Measurements from ENCODE around the gene SLC25A19. TPM values are rescaled to one million over a fixed set of nuclear protein-coding genes. Genes with fewer than 3 reads are reported as not detected.

The SLC25A19 gene
- total RNA-seq, 2 experiments from 2014 or later = 46.3 to 66.4 TPM

- H3K27ac Mint-ChIP-seq = no peak overlapping the region
- no peaks in the 10 kb centered on the region for H3K9me3 Mint-ChIP-seq (ENCODE audit: low read depth)
- peaks cover 31% of the 10 kb centered on the region for H3K4me1 Mint-ChIP-seq
- DNase-seq (no peak), ATAC-seq (no peak)
- no peak overlapping the region for H3K4me3 Mint-ChIP-seq
- H3K36me3 Mint-ChIP-seq = peaks cover 33% of the 10 kb centered on the region
- CTCF ChIA-PET = interaction anchor here (1.2 to 1.4 kb wide), 2 partner anchors 21 to 29 kb away, joined by 4 to 5 read pairs; partner anchors contain the start of gene SLC25A19
- no peaks in the 10 kb centered on the region for H3K27me3 Mint-ChIP-seq
These were observed 29.0 kb upstream of the SLC25A19 start for GRCh38 chr17:75318211-75318610.

GRCh38 chr17:75317671-75318070 lies 28.4 kb upstream of the SLC25A19 start:
- Mint-ChIP-seq H3K9me3 (ENCODE audit: low read depth) (no peaks in the 10 kb centered on the region), H3K4me1 (peaks cover 31% of the 10 kb centered on the region), H3K27me3 (no peaks in the 10 kb centered on the region), H3K36me3 (peaks cover 31% of the 10 kb centered on the region), H3K27ac (peak overlapping the region; percentile 19), H3K4me3 (no peak overlapping the region)
- ATAC-seq (no peak), DNase-seq (no peak)
- CTCF ChIA-PET = interaction anchor here (0.6 to 1.4 kb wide), 4 partner anchors 20 to 97 kb away, joined by 3 to 5 read pairs (median 4); partner anchors contain the start of gene SLC25A19

- Mint-ChIP-seq H3K4me1 (peaks cover 33% of the 10 kb centered on the region), H3K36me3 (peaks cover 25% of the 10 kb centered on the region), H3K27ac (no peak overlapping the region), H3K27me3 (no peaks in the 10 kb centered on the region), H3K4me3 (no peak overlapping the region), H3K9me3 (ENCODE audit: low read depth) (no peaks in the 10 kb centered on the region)
- CTCF ChIA-PET = interaction anchor here (0.8 to 1.7 kb wide), 10 partner anchors 9 to 138 kb away, joined by 3 to 9 read pairs (median 3); partner anchors contain the start of gene SLC25A19
- ATAC-seq (peak; percentile 25), DNase-seq (no peak)
These were observed 27.0 kb upstream of the SLC25A19 start for GRCh38 chr17:75316253-75316652.

DNA sequence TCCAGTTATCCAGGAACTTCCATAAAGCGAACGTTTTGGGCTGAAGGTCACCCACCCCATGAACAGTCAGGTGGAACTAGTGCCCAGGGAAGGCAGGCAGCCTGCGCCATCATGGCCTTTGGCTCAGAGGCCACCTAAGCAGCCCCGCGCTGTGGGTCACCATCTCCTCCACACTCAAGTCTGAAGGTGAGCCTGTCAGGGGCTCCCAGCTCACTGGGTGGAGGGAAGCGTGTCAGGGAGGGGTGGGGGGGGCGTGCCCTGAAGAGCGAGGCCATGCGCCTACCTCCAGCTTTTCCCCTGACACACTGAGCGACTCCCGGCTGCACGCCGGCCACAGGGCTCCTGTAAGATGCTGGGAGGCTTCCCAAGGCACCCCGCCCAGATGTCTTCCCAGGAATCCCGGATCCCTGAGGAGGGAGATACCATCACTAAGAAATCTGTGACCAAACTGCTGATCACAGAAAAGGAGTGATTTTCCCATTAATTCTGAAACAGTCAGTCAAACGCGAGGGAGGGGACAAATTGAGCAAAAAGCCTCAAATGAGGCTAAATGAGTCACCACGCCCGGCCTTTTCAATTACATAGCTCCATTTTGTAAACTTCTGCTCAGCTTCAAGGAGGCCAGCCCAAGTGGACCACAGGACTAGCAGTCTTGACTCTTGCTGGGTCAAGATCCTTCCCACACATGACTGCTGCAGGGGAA lies 26.5 kb upstream of the SLC25A19 start:
- H3K27me3 Mint-ChIP-seq = no peaks in the 10 kb centered on the region
- H3K9me3 Mint-ChIP-seq (ENCODE audit: low read depth) = no peaks in the 10 kb centered on the region
- no peak overlapping the region for H3K4me3 Mint-ChIP-seq
- peaks cover 33% of the 10 kb centered on the region for H3K4me1 Mint-ChIP-seq
- CTCF ChIA-PET = interaction anchor here (0.8 to 1.7 kb wide), 9 partner anchors 7 to 139 kb away, joined by 3 to 9 read pairs (median 3); partner anchors contain the start of gene SLC25A19
- ATAC-seq = peak; percentile 57
- H3K27ac Mint-ChIP-seq = peak overlapping the region; percentile 45
- DNase-seq = no peak
- peaks cover 21% of the 10 kb centered on the region for H3K36me3 Mint-ChIP-seq

- no peak overlapping the region for H3K4me3 Mint-ChIP-seq
- H3K27ac Mint-ChIP-seq = no peak overlapping the region
- H3K9me3 Mint-ChIP-seq (ENCODE audit: low read depth) = no peaks in the 10 kb centered on the region
- peaks cover 33% of the 10 kb centered on the region for H3K4me1 Mint-ChIP-seq
- ATAC-seq (no peak), DNase-seq (no peak)
- CTCF ChIA-PET = interaction anchor here (1.1 kb wide), 1 partner anchor 9 kb away, joined by 4 read pairs; no protein-coding TSS in a partner anchor
- no peaks in the 10 kb centered on the region for H3K27me3 Mint-ChIP-seq
- H3K36me3 Mint-ChIP-seq = peaks cover 12% of the 10 kb centered on the region
These were observed 24.8 kb upstream of the SLC25A19 start for GRCh38 chr17:75313941-75314551.

- no peaks in the 10 kb centered on the region for H3K27me3 Mint-ChIP-seq
- no peak overlapping the region for H3K27ac Mint-ChIP-seq
- H3K4me3 Mint-ChIP-seq = no peak overlapping the region
- peaks cover 9% of the 10 kb centered on the region for H3K4me1 Mint-ChIP-seq
- H3K9me3 Mint-ChIP-seq (ENCODE audit: low read depth) = no peaks in the 10 kb centered on the region
- ATAC-seq = no peak
- H3K36me3 Mint-ChIP-seq = peaks cover 2% of the 10 kb centered on the region
- CTCF ChIA-PET = interaction anchor here (1.0 to 2.3 kb wide), 2 partner anchors 14 to 103 kb away, joined by 3 to 6 read pairs; no protein-coding TSS in a partner anchor
- no peak for DNase-seq
These were observed 19.7 kb upstream of the SLC25A19 start for GRCh38 chr17:75308732-75309629.

- CTCF ChIA-PET = interaction anchor here (1.1 to 2.3 kb wide), 3 partner anchors 36 to 104 kb away, joined by 3 to 6 read pairs (median 3); partner anchors contain the start of gene MIF4GD
- no peak overlapping the region for H3K4me3 Mint-ChIP-seq
- no peaks in the 10 kb centered on the region for H3K27me3 Mint-ChIP-seq
- no peak overlapping the region for H3K27ac Mint-ChIP-seq
- H3K4me1 Mint-ChIP-seq = peaks cover 3% of the 10 kb centered on the region
- H3K36me3 Mint-ChIP-seq = no peaks in the 10 kb centered on the region
- ATAC-seq (no peak), DNase-seq (no peak)
- H3K9me3 Mint-ChIP-seq (ENCODE audit: low read depth) = no peaks in the 10 kb centered on the region
These were observed 18.9 kb upstream of the SLC25A19 start for GRCh38 chr17:75307957-75308731.

GRCh38 chr17:75301502-75302206 lies 12.4 kb upstream of the SLC25A19 start:
- H3K4me3 Mint-ChIP-seq = no peak overlapping the region
- CTCF ChIA-PET = interaction anchor here (0.8 kb wide), 1 partner anchor 11 kb away, joined by 3 read pairs; no protein-coding TSS in a partner anchor
- no peaks in the 10 kb centered on the region for H3K36me3 Mint-ChIP-seq

DNA sequence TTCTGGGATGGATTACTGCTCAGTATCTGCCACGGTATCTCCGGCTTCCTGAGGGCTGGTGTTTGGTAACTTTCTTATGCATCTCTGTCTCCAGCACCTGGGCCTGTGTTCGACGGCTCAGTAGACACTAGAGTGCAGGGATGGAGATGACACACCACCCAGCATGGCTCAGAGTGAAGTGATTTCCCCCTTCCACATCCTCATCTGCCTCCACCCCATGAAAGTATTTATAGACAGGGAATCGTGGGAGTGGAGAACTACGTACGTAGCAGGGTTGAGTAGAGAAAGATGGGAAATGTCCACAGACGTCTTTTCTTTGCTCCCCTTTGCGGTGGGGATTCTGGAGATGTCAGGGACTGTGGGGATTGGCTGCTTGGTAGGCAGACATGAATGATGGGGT lies 11.8 kb upstream of the SLC25A19 start:
- CTCF ChIA-PET = no interaction called here
- Mint-ChIP-seq H3K4me1 (peaks cover 12% of the 10 kb centered on the region), H3K4me3 (no peak overlapping the region), H3K27me3 (no peaks in the 10 kb centered on the region), H3K9me3 (ENCODE audit: low read depth) (no peaks in the 10 kb centered on the region), H3K27ac (peak overlapping the region; percentile 3), H3K36me3 (no peaks in the 10 kb centered on the region)
- DNase-seq = no peak
- no peak for ATAC-seq

More at GRCh38 chr17:75301502-75302206, 12.4 kb upstream of the SLC25A19 start:
- H3K9me3 Mint-ChIP-seq (ENCODE audit: low read depth) = no peaks in the 10 kb centered on the region
- no peak for DNase-seq
- H3K27me3 Mint-ChIP-seq = no peaks in the 10 kb centered on the region
- no peak overlapping the region for H3K27ac Mint-ChIP-seq
- H3K4me1 Mint-ChIP-seq = peaks cover 9% of the 10 kb centered on the region
- ATAC-seq = no peak

GRCh38 chr17:75300280-75300679 lies 11.0 kb upstream of the SLC25A19 start:
- H3K4me1 Mint-ChIP-seq = peaks cover 20% of the 10 kb centered on the region
- no peak overlapping the region for H3K27ac Mint-ChIP-seq
- ATAC-seq = no peak
- no peak for DNase-seq
- peaks cover under 1% of the 10 kb centered on the region for H3K36me3 Mint-ChIP-seq
- H3K27me3 Mint-ChIP-seq = no peaks in the 10 kb centered on the region
- H3K9me3 Mint-ChIP-seq (ENCODE audit: low read depth) = no peaks in the 10 kb centered on the region
- H3K4me3 Mint-ChIP-seq = no peak overlapping the region
- CTCF ChIA-PET = no interaction called here

DNA sequence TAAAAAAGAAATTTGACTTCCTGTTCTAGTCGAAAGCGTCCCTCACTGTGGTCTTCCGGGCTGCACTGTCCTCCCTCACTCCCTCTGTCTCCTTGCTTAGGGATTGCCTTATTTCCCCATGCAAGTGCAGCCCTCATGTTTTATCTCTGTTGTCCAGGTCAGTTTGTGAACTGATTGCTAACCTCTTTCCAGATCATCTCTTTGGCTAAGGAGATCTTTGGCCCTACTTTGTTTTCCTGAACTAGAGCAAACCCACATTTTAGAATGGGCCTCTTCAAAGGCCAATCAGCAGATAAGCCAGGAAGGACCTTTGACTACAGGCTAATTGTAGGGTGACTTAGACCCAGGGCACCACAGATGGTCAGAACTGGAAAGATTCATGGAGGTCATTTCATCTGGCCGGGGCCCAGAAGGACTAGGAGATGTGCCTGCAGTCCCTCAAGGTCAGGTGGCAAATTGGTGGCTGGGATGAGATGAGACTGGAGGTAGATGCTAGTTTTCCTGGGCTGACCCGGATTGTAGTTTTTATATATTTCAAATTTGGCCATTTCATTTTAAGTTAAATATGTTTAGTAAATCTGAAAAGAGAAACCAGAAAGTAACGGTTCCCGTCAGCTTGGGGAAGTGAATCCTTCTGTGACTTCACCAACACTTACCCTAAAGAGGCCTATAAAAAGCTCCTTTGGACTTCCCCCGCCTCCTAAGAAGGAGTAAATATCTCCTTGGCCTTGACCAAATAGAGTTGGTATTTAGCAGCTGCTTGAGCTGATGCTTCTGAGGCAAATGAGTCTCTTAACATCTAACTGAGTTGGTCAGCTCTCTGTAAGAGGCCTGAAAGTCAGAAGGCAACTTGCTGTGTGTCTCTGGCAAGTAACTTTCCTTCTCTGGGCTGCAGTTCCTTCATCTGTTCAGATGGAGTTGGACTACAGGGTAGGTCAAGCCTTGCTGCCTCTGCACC lies 6.2 kb upstream of the SLC25A19 start:
- CTCF ChIA-PET = interaction anchor here (0.7 to 1.6 kb wide), 8 partner anchors 25 to 221 kb away, joined by 3 to 10 read pairs (median 4); partner anchors contain the start of genes MIF4GD and TSEN54
- H3K27me3 Mint-ChIP-seq = no peaks in the 10 kb centered on the region
- peak; percentile 47 for DNase-seq
- H3K9me3 Mint-ChIP-seq (ENCODE audit: low read depth) = no peaks in the 10 kb centered on the region
- peak overlapping the region; percentile 81 for H3K27ac Mint-ChIP-seq
- peak overlapping the region; percentile 41 for H3K4me3 Mint-ChIP-seq
- peaks cover 3% of the 10 kb centered on the region for H3K36me3 Mint-ChIP-seq
- peak; percentile 45 for ATAC-seq
- peaks cover 30% of the 10 kb centered on the region for H3K4me1 Mint-ChIP-seq
